HEK293T (cell line): ENCODE results near the gene PELI2.

Experiments
- ARNT ChIP-seq: fragments of 450-650 bp; IDR thresholded peaks from 2 replicates; pipeline ENCODE4 v1.6.1; 2017; ENCODE audit warnings: mild to moderate bottlenecking
- BHLHE40 ChIP-seq: fragments of 450-650 bp; IDR thresholded peaks from 2 replicates; pipeline ENCODE4 v1.6.1; 2016; ENCODE audit warnings: mild to moderate bottlenecking, moderate library complexity, borderline replicate concordance
- FOXA1 ChIP-seq: fragments of 450-650 bp; IDR thresholded peaks from 2 replicates; pipeline ENCODE4 v1.6.1; 2016; ENCODE audit warnings: mild to moderate bottlenecking
- FOXK2 ChIP-seq: fragments of 450-650 bp; IDR thresholded peaks from 2 replicates; pipeline ENCODE4 v1.6.1; 2016; ENCODE audit warnings: mild to moderate bottlenecking
- FOXM1 ChIP-seq: fragments of 450-650 bp; IDR thresholded peaks from 2 replicates; pipeline ENCODE4 v1.6.1; 2017; ENCODE audit warnings: mild to moderate bottlenecking, borderline replicate concordance
- L3MBTL2 ChIP-seq: fragments of 450-650 bp; conservative IDR thresholded peaks from 2 replicates; pipeline ENCODE4 v1.6.1; 2016; ENCODE audit warnings: mild to moderate bottlenecking
- LEF1 ChIP-seq: fragments of 450-650 bp; IDR thresholded peaks from 2 replicates; pipeline ENCODE4 v1.6.1; 2017; ENCODE audit warnings: mild to moderate bottlenecking, borderline replicate concordance
- SP1 ChIP-seq: fragments of 450-650 bp; IDR thresholded peaks from 2 replicates; pipeline ENCODE4 v1.6.1; 2017
- SUZ12 ChIP-seq: fragments of 450-650 bp; IDR thresholded peaks from 2 replicates; pipeline ENCODE4 v1.6.1; 2016; ENCODE audit warnings: mild to moderate bottlenecking
- ZNF384 ChIP-seq: fragments of 450-650 bp; IDR thresholded peaks from 2 replicates; pipeline ENCODE4 v1.6.1; 2016
- TF ChIP-seq, protein P1 (sequence below): fragments of 450-650 bp; IDR thresholded peaks from 2 replicates; pipeline ENCODE4 v1.6.1; 2016

DNA sequence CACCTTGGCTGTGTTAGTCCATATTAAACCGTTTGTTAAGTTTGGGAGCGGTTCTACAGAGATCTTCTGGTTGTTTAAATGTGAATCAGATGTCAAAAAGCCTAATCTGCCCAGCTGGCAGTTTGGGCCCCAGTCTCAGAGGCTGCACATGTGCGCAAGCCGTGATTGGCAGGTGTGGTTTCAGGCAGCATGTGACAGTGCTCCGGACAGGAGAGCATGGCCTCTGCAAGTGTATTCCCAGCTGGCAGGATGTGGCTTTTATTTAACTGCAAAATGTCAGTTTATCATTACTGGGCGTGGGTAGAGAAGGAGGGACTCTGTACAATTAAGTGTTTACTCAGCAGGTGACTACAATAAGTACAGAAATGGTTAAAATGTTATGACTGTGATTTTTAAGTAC lies 77.5 kb downstream of the PELI2 start:
- TF ChIP-seq SP1 (no peak), L3MBTL2 (no peak), BHLHE40 (no peak), FOXM1 (no peak), FOXK2 (no peak), ARNT (no peak), SUZ12 (no peak), LEF1 (no peak), ZNF384 (no peak), FOXA1 (no peak)
- TF ChIP-seq, protein P1, sequence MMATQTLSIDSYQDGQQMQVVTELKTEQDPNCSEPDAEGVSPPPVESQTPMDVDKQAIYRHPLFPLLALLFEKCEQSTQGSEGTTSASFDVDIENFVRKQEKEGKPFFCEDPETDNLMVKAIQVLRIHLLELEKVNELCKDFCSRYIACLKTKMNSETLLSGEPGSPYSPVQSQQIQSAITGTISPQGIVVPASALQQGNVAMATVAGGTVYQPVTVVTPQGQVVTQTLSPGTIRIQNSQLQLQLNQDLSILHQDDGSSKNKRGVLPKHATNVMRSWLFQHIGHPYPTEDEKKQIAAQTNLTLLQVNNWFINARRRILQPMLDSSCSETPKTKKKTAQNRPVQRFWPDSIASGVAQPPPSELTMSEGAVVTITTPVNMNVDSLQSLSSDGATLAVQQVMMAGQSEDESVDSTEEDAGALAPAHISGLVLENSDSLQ: no peak
